ACC112 (cell line): ENCODE data around the gene PFDN2.
A peak's percentile ranks its signal among the peaks of the same experiment; 100 is the strongest.

Source experiments
- H2AFZ ChIP-seq: fragments of 200-600 bp; sonication (generic); one replicate; pipeline ENCODE4 v1.6.0; 2017; ENCODE audit warnings: antibody characterized with exemption, low read length; ENCODE audit not compliant: unreplicated experiment
- H3K27ac ChIP-seq: fragments of 200-600 bp; sonication (generic); 2 replicates; pipeline ENCODE4 v1.5.1; 2014; ENCODE audit warnings: low read depth, mild to moderate bottlenecking, antibody characterized with exemption, low read length, moderate library complexity
- H3K27me3 ChIP-seq: fragments of 200-600 bp; sonication (generic); 2 replicates; pipeline ENCODE4 v1.6.1; 2014; ENCODE audit warnings: mild to moderate bottlenecking, antibody characterized with exemption, low read length, moderate library complexity, mixed read lengths; ENCODE audit not compliant: insufficient read depth
- H3K36me3 ChIP-seq: fragments of 200-600 bp; sonication (generic); 2 replicates; pipeline ENCODE4 v1.6.1; 2016; ENCODE audit warnings: mild to moderate bottlenecking, antibody characterized with exemption, low read length, moderate library complexity, mixed read lengths; ENCODE audit not compliant: insufficient read depth
- H3K4me1 ChIP-seq: fragments of 200-600 bp; sonication (generic); one replicate; pipeline ENCODE4 v1.6.1; 2016; ENCODE audit warnings: low read length, mixed read lengths; ENCODE audit not compliant: insufficient read depth, unreplicated experiment, control insufficient read depth
- H3K4me3 ChIP-seq: fragments of 200-600 bp; sonication (generic); 2 replicates; pipeline ENCODE4 v1.5.1; 2014; ENCODE audit warnings: mild to moderate bottlenecking, low read depth, low read length
- H3K79me2 ChIP-seq: fragments of 200-600 bp; sonication (generic); one replicate; pipeline ENCODE4 v1.6.0; 2016; ENCODE audit warnings: low read length; ENCODE audit not compliant: control insufficient read depth, unreplicated experiment, insufficient read depth

Gene PFDN2

DNA sequence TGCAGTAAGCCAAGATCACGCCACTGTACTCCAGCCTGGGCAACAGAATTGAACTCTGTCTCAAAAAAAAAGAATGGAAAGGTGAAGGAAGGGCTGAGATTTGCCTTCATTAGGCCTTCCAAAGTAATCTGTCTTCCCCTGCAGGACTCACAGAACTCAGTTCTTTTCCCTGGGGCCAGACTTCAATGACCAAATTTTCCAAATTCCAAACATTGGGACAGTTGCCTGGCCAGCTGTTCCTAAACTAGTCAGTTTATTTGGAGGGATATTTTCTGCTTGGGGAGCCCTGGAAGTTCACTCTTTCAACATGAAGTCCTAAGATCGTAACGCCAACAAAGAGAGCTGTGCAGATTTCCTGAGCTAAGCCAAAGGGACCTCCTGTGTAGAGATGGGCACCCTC lies 20.0 kb upstream of the PFDN2 start:
- H3K79me2 ChIP-seq = peaks cover 19% of the 10 kb centered on the region
- H3K27me3 ChIP-seq = no peaks in the 10 kb centered on the region
- H2AFZ ChIP-seq = no peak overlapping the region
- no peak overlapping the region for H3K4me3 ChIP-seq
- no peak overlapping the region for H3K27ac ChIP-seq
- H3K36me3 ChIP-seq = no peaks in the 10 kb centered on the region
- H3K4me1 ChIP-seq = no peaks in the 10 kb centered on the region

DNA sequence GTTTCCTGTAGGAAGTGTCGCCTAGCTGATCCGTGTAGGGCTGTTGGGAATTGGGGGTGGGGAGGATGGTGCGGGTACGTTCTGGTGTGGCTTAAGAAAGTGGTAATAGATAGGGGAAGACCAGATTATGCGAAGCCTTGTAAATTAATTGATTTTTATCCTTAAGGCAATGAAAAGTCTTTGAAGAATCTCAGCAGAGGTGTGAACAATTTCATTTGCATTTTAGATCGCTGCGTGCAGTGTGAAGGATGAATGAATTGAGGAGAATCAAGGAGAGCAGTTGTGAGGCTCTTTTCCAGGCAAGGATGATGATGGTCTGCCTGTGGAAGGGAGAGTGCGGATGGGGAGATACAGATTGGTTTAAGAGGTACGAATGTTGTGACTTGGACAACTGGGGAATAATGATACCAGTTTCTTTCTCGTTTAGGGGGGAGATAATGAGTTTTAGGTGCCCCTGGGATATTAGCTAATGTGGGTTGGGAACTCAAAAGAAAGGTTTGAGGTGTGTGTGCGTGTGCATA lies 15.4 kb upstream of the PFDN2 start:
- Histone ChIP-seq H2AFZ (peak overlapping the region; percentile 72), H3K79me2 (peaks cover 55% of the 10 kb centered on the region), H3K4me3 (peak overlapping the region; percentile 92), H3K27ac (peak overlapping the region; percentile 89), H3K4me1 (peaks cover 14% of the 10 kb centered on the region), H3K27me3 (no peaks in the 10 kb centered on the region), H3K36me3 (peaks cover 9% of the 10 kb centered on the region)

DNA sequence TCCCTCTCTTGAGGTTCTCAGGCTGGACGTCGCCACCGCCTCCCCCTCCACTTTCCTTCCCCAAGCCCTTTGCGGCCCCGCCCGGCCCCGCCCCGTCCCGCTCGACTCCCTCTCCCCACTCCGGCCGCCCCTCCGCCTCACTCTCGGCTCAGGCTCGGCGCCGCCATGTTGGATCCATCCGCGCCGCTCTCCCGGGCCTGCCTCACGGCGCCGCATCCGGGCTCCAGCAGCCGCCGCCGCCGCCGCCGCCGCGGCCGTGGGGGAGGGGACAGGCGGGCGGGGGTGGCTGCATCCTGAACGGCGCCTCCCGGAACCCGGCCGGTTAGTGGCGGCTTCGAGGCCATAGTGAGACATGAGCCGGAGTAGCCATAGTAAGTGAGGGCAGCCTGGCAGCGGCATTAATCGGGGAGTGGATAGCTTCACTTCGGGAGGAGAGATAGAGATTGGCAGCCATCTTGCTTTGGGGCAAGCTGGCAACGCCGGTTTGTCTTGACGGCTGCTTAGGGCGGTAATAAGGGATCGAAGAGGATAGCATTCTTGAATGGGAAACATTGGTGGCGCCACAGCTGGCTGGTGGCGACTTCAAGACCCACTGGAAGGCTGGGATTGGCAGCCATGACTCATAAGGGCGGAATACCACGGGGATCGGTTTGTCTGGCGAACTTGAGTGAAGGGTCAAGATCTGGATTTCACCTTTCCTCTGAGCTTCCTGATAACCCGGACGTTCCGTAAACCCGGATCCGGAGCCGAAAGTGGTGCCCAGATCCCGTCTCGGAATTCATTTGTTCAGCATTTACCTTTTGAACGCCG lies 14.8 kb upstream of the PFDN2 start, which contains the start of gene DEDD:
Gene DEDD, minus strand, starts transcription at position 258 of the 810 bp plus-strand sequence. CDS start 8,205 bp downstream, outside the sequence.
- H3K4me3 ChIP-seq = peak within 1 kb of the TSS; percentile 92
- H3K79me2 ChIP-seq = peaks cover 61% of the 10 kb centered on the region
- H3K27me3 ChIP-seq = no peaks in the 10 kb centered on the region
- peaks cover 14% of the 10 kb centered on the region for H3K4me1 ChIP-seq
- peak within 1 kb of the TSS; percentile 73 for H2AFZ ChIP-seq
- peaks cover 14% of the 10 kb centered on the region for H3K36me3 ChIP-seq
- H3K27ac ChIP-seq = peak within 1 kb of the TSS; percentile 89

DNA sequence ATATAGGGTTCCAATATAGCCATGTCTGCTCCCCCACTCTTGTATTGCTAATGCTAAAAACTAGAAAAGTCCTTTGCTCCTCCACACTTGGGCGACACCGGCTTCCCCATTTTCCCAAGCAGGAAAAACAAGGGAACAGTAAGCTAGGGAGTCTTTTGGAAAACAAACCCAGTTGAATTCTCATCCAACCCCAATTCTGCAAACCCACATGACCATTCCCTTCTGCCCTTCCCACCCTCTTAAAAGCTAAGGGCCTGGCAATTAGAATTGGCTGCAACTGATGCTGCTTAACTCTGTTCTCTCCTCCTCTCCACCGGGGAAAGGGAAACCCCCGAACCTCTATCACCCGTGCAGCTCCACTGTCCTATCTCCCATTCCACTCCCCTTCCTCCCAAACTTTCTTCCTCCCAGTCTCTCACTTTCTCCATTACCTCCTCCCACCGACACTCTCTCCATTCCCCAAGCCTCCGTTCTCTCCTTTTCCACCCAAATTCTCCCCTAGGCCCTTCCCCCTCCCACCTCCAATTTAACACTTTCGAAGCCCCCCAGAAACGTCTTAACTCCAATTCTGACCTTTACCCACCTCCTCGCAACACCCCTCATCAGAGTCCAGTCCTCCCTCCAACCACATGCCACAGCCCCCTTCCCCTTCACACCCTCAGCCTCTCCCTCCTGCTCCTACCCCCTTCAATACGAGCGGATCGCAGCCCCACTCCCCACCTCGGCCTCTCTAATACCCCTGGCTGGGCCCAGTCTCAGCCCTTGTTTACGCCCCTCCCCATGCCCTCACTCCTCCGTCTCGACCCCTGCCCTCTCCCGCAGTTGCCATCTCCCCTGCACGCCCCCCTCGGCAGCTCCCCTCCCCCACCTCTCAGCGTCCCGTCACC lies 13.9 kb upstream of the PFDN2 start:
- H3K36me3 ChIP-seq = peaks cover 22% of the 10 kb centered on the region
- peaks cover 14% of the 10 kb centered on the region for H3K4me1 ChIP-seq
- H2AFZ ChIP-seq = peak overlapping the region; percentile 73
- H3K79me2 ChIP-seq = peaks cover 70% of the 10 kb centered on the region
- H3K27me3 ChIP-seq = no peaks in the 10 kb centered on the region
- H3K27ac ChIP-seq = peak overlapping the region; percentile 89
- peak overlapping the region; percentile 92 for H3K4me3 ChIP-seq

DNA sequence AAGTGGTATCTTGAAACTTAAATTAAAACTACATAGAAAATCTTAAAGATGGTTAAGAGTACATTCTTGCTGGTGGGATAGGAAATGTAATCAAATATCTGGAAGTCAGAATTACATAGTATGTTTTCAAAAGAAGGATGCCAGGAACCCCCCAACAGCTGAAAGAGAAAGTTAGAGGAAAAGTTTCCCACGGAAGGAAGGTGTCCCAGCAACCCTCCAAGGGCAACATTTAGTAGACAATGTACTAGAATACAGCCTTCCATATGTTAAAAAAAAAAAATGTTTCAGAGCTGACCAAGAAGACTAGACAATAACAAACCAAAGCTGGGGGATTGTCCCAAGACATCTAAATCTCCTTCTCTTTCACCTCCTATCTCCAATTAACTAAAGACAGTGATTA lies 12.4 kb upstream of the PFDN2 start:
- peaks cover 22% of the 10 kb centered on the region for H3K36me3 ChIP-seq
- peaks cover 78% of the 10 kb centered on the region for H3K79me2 ChIP-seq

DNA sequence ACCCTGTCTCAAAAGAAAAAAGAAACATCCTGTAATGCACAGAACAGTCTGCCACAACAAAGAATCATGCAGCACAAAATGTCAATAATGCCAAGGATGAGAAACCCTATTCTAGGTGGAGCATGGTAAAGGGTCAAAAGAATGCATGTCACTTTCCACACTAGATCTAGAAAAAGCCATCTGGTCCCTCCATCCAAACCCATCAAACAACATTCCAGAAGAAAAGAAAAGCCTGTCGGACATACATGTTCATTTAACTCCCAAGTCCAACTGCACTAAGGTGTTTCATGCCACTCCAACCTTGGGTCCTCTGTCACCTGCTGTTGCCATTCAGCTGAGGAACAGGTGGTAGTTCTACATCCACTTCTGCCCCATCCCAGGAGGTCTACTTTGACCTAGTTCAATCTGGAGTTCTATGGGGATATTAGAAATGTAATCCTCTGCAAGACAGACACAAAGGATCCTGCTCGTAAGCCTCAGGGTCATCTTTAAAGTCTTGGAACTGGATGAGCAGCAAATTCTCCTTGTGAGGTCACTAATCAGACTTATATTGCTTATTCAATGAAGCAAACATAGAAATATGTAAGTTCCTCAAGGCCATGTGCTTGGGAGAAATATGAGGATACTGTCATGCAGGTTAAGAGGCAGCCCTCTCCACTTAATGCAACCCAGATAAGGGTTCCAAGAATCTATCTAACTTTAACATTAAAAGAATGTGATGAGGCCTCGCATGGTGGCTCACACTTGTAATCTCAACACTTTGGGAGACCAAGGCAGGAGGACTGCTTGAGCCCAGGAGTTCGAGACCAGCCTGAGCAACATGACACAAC lies 11.0 kb upstream of the PFDN2 start:
- Histone ChIP-seq H3K79me2 (peaks cover 70% of the 10 kb centered on the region), H3K4me3 (no peak overlapping the region), H3K27ac (no peak overlapping the region), H3K36me3 (peaks cover 22% of the 10 kb centered on the region), H3K4me1 (peaks cover 14% of the 10 kb centered on the region), H3K27me3 (no peaks in the 10 kb centered on the region), H2AFZ (no peak overlapping the region)

More for the DNA sequence above, 12.4 kb upstream of the PFDN2 start:
- H3K27ac ChIP-seq = no peak overlapping the region
- H3K4me1 ChIP-seq = peaks cover 14% of the 10 kb centered on the region
- H3K4me3 ChIP-seq = peak overlapping the region; percentile 92
- no peaks in the 10 kb centered on the region for H3K27me3 ChIP-seq
- H2AFZ ChIP-seq = no peak overlapping the region

DNA sequence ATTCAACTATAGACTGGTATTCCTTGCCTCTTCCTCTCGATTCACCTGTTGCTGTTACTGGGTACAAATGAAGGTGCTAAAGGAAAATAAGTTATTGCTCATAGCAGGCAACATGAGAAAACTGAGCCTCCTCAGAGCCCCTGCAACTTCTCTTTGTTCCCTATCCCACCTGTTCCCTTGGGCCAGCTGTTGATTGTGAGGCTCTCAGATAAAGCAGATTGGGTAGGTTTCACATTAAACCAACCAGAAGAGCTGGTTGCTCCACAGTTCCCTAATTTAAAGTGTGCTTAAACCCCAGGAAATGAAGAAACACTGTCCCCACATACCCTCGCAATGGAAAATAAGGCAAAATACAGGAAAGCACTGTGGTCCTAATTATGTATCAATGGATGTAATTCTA lies 9.8 kb upstream of the PFDN2 start:
- Histone ChIP-seq H3K4me1 (peaks cover 14% of the 10 kb centered on the region), H3K36me3 (peaks cover 22% of the 10 kb centered on the region), H3K4me3 (no peak overlapping the region), H3K27ac (no peak overlapping the region), H2AFZ (no peak overlapping the region), H3K27me3 (no peaks in the 10 kb centered on the region), H3K79me2 (peaks cover 64% of the 10 kb centered on the region)

DNA sequence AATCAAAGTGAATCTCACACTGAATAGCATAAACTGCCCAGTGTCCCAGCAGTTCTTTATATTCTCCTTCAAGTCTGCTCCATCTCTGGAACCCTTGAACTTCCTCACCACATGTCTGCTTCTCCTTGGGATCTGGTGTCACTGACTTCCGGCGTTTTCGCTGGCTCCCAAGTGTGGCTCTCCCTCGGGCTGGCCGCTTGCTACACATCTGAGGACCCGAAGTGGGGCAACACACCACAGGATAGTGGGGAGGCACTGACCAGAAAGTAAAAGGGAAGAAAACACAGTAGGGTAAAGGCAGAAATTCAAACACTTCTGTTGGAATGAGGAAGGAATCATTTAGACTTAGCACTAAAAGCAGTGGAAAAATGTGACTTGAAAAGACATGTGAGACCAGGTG lies 5.1 kb upstream of the PFDN2 start:
- Histone ChIP-seq H2AFZ (no peak overlapping the region), H3K27me3 (no peaks in the 10 kb centered on the region), H3K36me3 (peaks cover 21% of the 10 kb centered on the region; the same call in 1 of the 2 replicates), H3K4me3 (no peak overlapping the region), H3K79me2 (peaks cover 34% of the 10 kb centered on the region), H3K4me1 (peaks cover 19% of the 10 kb centered on the region), H3K27ac (no peak overlapping the region)

DNA sequence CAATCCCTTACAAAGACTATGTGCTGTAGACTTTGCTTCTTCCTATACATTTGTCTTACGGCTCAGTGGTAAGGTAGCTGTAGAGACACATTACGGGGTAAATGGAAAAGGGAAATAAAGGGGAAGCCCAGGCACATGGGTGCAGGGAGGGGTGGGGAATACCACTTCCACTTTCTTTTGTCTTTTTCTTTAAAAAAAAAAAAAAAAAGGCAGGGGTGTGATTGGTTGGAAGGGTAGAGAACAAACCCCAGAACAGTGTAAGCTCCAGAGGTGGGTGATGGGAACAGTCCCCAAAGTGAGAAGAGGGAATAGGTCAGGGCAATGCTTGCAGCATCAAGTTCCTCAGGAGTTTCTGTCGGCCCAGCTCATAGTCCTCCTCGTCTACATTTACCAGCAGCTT lies 4.0 kb upstream of the PFDN2 start:
- H3K36me3 ChIP-seq = peaks cover 12% of the 10 kb centered on the region; the same call in 1 of the 2 replicates
- H2AFZ ChIP-seq = no peak overlapping the region
- peaks cover 32% of the 10 kb centered on the region for H3K79me2 ChIP-seq
- H3K4me3 ChIP-seq = no peak overlapping the region
- H3K4me1 ChIP-seq = peaks cover 19% of the 10 kb centered on the region
- no peaks in the 10 kb centered on the region for H3K27me3 ChIP-seq
- H3K27ac ChIP-seq = no peak overlapping the region
